ENCODE data around the gene LRRC53.

Gene LRRC53

GRCh38 chr1:74432325-74432724 is 80.1 kb downstream of the LRRC53 start:
- H3K9ac ChIP-seq, result no peak overlapping the region
- no peaks in the 10 kb centered on the region for H3K27me3 ChIP-seq (ENCODE audit: control insufficient read depth, insufficient read depth, low read length)
- no peaks in the 10 kb centered on the region for H3K9me3 ChIP-seq (ENCODE audit: control insufficient read depth, low read length)
- no peak overlapping the region for H3K4me2 ChIP-seq (ENCODE audit: low read length)
- no peaks in the 10 kb centered on the region for H3K36me3 ChIP-seq (ENCODE audit: control insufficient read depth, insufficient read depth, low read length)
- H3K4me3 ChIP-seq (ENCODE audit: low read depth, low read length), result no peak overlapping the region
- no peak overlapping the region for H3K27ac ChIP-seq
- no peak for TF ChIP-seq CTCF (IDR thresholded peaks at IDR 0.05)
- H2AFZ ChIP-seq, result no peak overlapping the region
- no peaks in the 10 kb centered on the region for H3K4me1 ChIP-seq
- H3K79me2 ChIP-seq, result no peaks in the 10 kb centered on the region

- TF ChIP-seq CTCF (IDR thresholded peaks at IDR 0.05), result no peak
- H3K36me3 ChIP-seq (ENCODE audit: control insufficient read depth, insufficient read depth, low read length), result no peaks in the 10 kb centered on the region
- H3K9ac ChIP-seq, result no peak overlapping the region
- no peaks in the 10 kb centered on the region for H3K9me3 ChIP-seq (ENCODE audit: control insufficient read depth, low read length)
- H3K4me1 ChIP-seq, result no peaks in the 10 kb centered on the region
- no peak overlapping the region for H3K27ac ChIP-seq
- no peak overlapping the region for H3K4me3 ChIP-seq (ENCODE audit: low read depth, low read length)
- H3K79me2 ChIP-seq, result no peaks in the 10 kb centered on the region
- no peak overlapping the region for H2AFZ ChIP-seq
- no peaks in the 10 kb centered on the region for H3K27me3 ChIP-seq (ENCODE audit: control insufficient read depth, insufficient read depth, low read length)
- no peak overlapping the region for H3K4me2 ChIP-seq (ENCODE audit: low read length)
Measured at GRCh38 chr1:74431531-74431930, 80.9 kb downstream of the LRRC53 start.

GRCh38 chr1:74430342-74430934 is 82.0 kb downstream of the LRRC53 start:
- H3K4me3 ChIP-seq (ENCODE audit: low read depth, low read length), result no peak overlapping the region
- H3K4me2 ChIP-seq (ENCODE audit: low read length), result no peak overlapping the region
- no peaks in the 10 kb centered on the region for H3K4me1 ChIP-seq
- H3K9me3 ChIP-seq (ENCODE audit: control insufficient read depth, low read length), result no peaks in the 10 kb centered on the region
- no peaks in the 10 kb centered on the region for H3K27me3 ChIP-seq (ENCODE audit: control insufficient read depth, insufficient read depth, low read length)
- no peak for TF ChIP-seq CTCF (IDR thresholded peaks at IDR 0.05)
- H2AFZ ChIP-seq, result no peak overlapping the region
- H3K9ac ChIP-seq, result no peak overlapping the region
- H3K79me2 ChIP-seq, result no peaks in the 10 kb centered on the region
- no peaks in the 10 kb centered on the region for H3K36me3 ChIP-seq (ENCODE audit: control insufficient read depth, insufficient read depth, low read length)
- no peak overlapping the region for H3K27ac ChIP-seq

- no peak for TF ChIP-seq CTCF (IDR thresholded peaks at IDR 0.05)
- no peaks in the 10 kb centered on the region for H3K9me3 ChIP-seq (ENCODE audit: control insufficient read depth, low read length)
- H3K36me3 ChIP-seq (ENCODE audit: control insufficient read depth, insufficient read depth, low read length), result no peaks in the 10 kb centered on the region
- no peak overlapping the region for H2AFZ ChIP-seq
- no peak overlapping the region for H3K4me2 ChIP-seq (ENCODE audit: low read length)
- H3K4me3 ChIP-seq (ENCODE audit: low read depth, low read length), result no peak overlapping the region
- no peak overlapping the region for H3K27ac ChIP-seq
- H3K27me3 ChIP-seq (ENCODE audit: control insufficient read depth, insufficient read depth, low read length), result no peaks in the 10 kb centered on the region
- H3K79me2 ChIP-seq, result no peaks in the 10 kb centered on the region
- H3K4me1 ChIP-seq, result no peaks in the 10 kb centered on the region
- H3K9ac ChIP-seq, result no peak overlapping the region
Measured at GRCh38 chr1:74429580-74429979, 82.8 kb downstream of the LRRC53 start.

- Histone ChIP-seq H3K9ac (no peak overlapping the region), H3K79me2 (no peaks in the 10 kb centered on the region), H3K27me3 (ENCODE audit: control insufficient read depth, insufficient read depth, low read length) (no peaks in the 10 kb centered on the region), H3K9me3 (ENCODE audit: control insufficient read depth, low read length) (no peaks in the 10 kb centered on the region), H3K27ac (no peak overlapping the region), H3K36me3 (ENCODE audit: control insufficient read depth, insufficient read depth, low read length) (no peaks in the 10 kb centered on the region), H3K4me3 (ENCODE audit: low read depth, low read length) (no peak overlapping the region), H3K4me2 (ENCODE audit: low read length) (no peak overlapping the region), H2AFZ (no peak overlapping the region), H3K4me1 (no peaks in the 10 kb centered on the region)
- TF ChIP-seq CTCF (IDR thresholded peaks at IDR 0.05), result no peak
Measured at GRCh38 chr1:74427681-74428080, 84.7 kb downstream of the LRRC53 start.

Measured in parathyroid adenoma (tissue), 2 donors.